ENCODE measurements around the gene ADAM22.

The ADAM22 gene

GRCh38 chr7:88217675-88218428, 283.8 kb downstream of the ADAM22 start:
- TF ChIP-seq POLR2AphosphoS5 (IDR thresholded peaks at IDR 0.05; ENCODE audit: low read depth, low read length): no peak
- TF ChIP-seq REST (IDR thresholded peaks at IDR 0.05; ENCODE audit: insufficient read depth in 1 of 2, low read depth in 2 of 2, low read length in 2 of 2): no peak
- no peak for TF ChIP-seq SIN3A (IDR thresholded peaks at IDR 0.05; ENCODE audit: borderline replicate concordance, insufficient read depth, low read length)

- TF ChIP-seq SIN3A (IDR thresholded peaks at IDR 0.05; ENCODE audit: borderline replicate concordance, insufficient read depth, low read length) (no peak), REST (IDR thresholded peaks at IDR 0.05; ENCODE audit: insufficient read depth in 1 of 2, low read depth in 2 of 2, low read length in 2 of 2) (no peak), TAF1 (IDR thresholded peaks at IDR 0.05; ENCODE audit: borderline replicate concordance, insufficient read depth, low read length) (no peak), POLR2AphosphoS5 (IDR thresholded peaks at IDR 0.05; ENCODE audit: low read depth, low read length) (no peak), FOXP2 (optimal IDR thresholded peaks at IDR 0.05; ENCODE audit: borderline replicate concordance, extremely low read depth, extremely low read length, insufficient read depth) (no peak)
Observed at GRCh38 chr7:88218429-88218745, 284.3 kb downstream of the ADAM22 start.

- TF ChIP-seq POLR2AphosphoS5 (IDR thresholded peaks at IDR 0.05; ENCODE audit: low read depth, low read length): 0 out of 2 replicates have a peak, but pooled peaks have one; percentile 33
- no peak for TF ChIP-seq REST (IDR thresholded peaks at IDR 0.05; ENCODE audit: insufficient read depth in 1 of 2, low read depth in 2 of 2, low read length in 2 of 2)
- no peak for TF ChIP-seq SIN3A (IDR thresholded peaks at IDR 0.05; ENCODE audit: borderline replicate concordance, insufficient read depth, low read length)
- no peak for TF ChIP-seq FOXP2 (optimal IDR thresholded peaks at IDR 0.05; ENCODE audit: borderline replicate concordance, extremely low read depth, extremely low read length, insufficient read depth)
- peak; percentile 31; the same call in 1 of the 2 replicates for TF ChIP-seq TAF1 (IDR thresholded peaks at IDR 0.05; ENCODE audit: borderline replicate concordance, insufficient read depth, low read length)
Observed at GRCh38 chr7:88218836-88219605, 285.0 kb downstream of the ADAM22 start.

GRCh38 chr7:88219781-88220747, 286.0 kb downstream of the ADAM22 start, which contains the start of gene SRI:
Gene SRI (minus strand): TSS chr7:88220038. CDS start chr7:88220026, 12 bp downstream.
- TF ChIP-seq SIN3A (IDR thresholded peaks at IDR 0.05; ENCODE audit: borderline replicate concordance, insufficient read depth, low read length) (no peak; the same call in 1 of the 2 replicates), REST (IDR thresholded peaks at IDR 0.05; ENCODE audit: insufficient read depth in 1 of 2, low read depth in 2 of 2, low read length in 2 of 2) (no peak), POLR2AphosphoS5 (IDR thresholded peaks at IDR 0.05; ENCODE audit: low read depth, low read length) (peak; percentile 72; the same call in 1 of the 2 replicates), FOXP2 (optimal IDR thresholded peaks at IDR 0.05; ENCODE audit: borderline replicate concordance, extremely low read depth, extremely low read length, insufficient read depth) (peak; percentile 80), TAF1 (IDR thresholded peaks at IDR 0.05; ENCODE audit: borderline replicate concordance, insufficient read depth, low read length) (peak; percentile 84)

Measured in PFSK-1 (cell line).